Panc1 (cell line): ENCODE measurements around the gene OR12D1.

ENCODE experiments used
- POLR2AphosphoS5 ChIP-seq: IDR thresholded peaks from 2 replicates; pipeline ENCODE4 v1.6.1; 2012; ENCODE audit warnings: mild to moderate bottlenecking, low read depth, low read length, moderate library complexity
- SIN3A ChIP-seq: IDR thresholded peaks from 2 replicates; pipeline ENCODE4 v1.6.1; 2012; ENCODE audit warnings: low read depth, mild to moderate bottlenecking, low read length, moderate library complexity, borderline replicate concordance; ENCODE audit not compliant: insufficient read depth
- TCF7L2 ChIP-seq: IDR thresholded peaks from 2 replicates; pipeline ENCODE4 v1.6.1; 2011; ENCODE audit warnings: mild to moderate bottlenecking, low read depth, low read length, inconsistent platforms
- TF ChIP-seq, protein P1 (sequence below): fragments of 450-650 bp; IDR thresholded peaks from 2 replicates; pipeline ENCODE4 v1.5.1; 2017; ENCODE audit warnings: mild to moderate bottlenecking
- TF ChIP-seq, protein P2 (sequence below), 2 experiments: IDR thresholded peaks; 2 replicates each; pipeline ENCODE4 v1.6.1; 2011 to 2012; ENCODE audit warnings: low read depth in 2 of 2, control low read depth in 1 of 2, low read length in 1 of 2, mild to moderate bottlenecking in 1 of 2, moderate library complexity in 1 of 2; ENCODE audit not compliant: insufficient read depth in 1 of 2

DNA sequence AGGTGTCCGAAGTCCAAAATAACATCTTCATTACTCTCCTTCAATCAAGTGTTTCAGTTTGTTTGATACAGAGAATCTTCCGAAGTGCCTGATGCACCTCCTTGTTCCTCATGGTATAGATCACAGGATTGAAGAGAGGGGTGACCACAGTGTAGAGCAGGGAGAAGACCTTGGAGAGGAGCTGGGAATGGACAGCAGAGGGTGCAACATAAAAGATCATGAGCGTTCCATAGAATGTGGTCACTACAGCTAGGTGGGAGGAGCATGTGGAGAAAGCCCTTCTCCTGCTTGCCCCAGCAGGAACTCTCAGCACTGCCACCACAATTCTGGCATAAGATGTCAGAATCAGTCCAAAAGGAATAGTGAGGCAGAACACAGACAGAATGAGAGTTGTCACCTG is 11.9 kb downstream of the OR12D1 start:
- TF ChIP-seq, protein P1, sequence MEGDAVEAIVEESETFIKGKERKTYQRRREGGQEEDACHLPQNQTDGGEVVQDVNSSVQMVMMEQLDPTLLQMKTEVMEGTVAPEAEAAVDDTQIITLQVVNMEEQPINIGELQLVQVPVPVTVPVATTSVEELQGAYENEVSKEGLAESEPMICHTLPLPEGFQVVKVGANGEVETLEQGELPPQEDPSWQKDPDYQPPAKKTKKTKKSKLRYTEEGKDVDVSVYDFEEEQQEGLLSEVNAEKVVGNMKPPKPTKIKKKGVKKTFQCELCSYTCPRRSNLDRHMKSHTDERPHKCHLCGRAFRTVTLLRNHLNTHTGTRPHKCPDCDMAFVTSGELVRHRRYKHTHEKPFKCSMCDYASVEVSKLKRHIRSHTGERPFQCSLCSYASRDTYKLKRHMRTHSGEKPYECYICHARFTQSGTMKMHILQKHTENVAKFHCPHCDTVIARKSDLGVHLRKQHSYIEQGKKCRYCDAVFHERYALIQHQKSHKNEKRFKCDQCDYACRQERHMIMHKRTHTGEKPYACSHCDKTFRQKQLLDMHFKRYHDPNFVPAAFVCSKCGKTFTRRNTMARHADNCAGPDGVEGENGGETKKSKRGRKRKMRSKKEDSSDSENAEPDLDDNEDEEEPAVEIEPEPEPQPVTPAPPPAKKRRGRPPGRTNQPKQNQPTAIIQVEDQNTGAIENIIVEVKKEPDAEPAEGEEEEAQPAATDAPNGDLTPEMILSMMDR = no peak
- TF ChIP-seq POLR2AphosphoS5 (no peak), TCF7L2 (no peak), SIN3A (no peak)
- TF ChIP-seq, protein P2, sequence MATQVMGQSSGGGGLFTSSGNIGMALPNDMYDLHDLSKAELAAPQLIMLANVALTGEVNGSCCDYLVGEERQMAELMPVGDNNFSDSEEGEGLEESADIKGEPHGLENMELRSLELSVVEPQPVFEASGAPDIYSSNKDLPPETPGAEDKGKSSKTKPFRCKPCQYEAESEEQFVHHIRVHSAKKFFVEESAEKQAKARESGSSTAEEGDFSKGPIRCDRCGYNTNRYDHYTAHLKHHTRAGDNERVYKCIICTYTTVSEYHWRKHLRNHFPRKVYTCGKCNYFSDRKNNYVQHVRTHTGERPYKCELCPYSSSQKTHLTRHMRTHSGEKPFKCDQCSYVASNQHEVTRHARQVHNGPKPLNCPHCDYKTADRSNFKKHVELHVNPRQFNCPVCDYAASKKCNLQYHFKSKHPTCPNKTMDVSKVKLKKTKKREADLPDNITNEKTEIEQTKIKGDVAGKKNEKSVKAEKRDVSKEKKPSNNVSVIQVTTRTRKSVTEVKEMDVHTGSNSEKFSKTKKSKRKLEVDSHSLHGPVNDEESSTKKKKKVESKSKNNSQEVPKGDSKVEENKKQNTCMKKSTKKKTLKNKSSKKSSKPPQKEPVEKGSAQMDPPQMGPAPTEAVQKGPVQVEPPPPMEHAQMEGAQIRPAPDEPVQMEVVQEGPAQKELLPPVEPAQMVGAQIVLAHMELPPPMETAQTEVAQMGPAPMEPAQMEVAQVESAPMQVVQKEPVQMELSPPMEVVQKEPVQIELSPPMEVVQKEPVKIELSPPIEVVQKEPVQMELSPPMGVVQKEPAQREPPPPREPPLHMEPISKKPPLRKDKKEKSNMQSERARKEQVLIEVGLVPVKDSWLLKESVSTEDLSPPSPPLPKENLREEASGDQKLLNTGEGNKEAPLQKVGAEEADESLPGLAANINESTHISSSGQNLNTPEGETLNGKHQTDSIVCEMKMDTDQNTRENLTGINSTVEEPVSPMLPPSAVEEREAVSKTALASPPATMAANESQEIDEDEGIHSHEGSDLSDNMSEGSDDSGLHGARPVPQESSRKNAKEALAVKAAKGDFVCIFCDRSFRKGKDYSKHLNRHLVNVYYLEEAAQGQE (IDR thresholded peaks at IDR 0.05; ENCODE audit: insufficient read depth in 1 of 2, low read depth in 2 of 2, low read length in 1 of 2) = no peak
